Neural cell (in vitro differentiated cells): ENCODE results near the gene XXYLT1. TPM values are rescaled to one million over a fixed set of nuclear protein-coding genes. Genes with fewer than 3 reads are reported as not detected.

Source experiments
- H2AFZ ChIP-seq: fragments of 200-600, 300-800 bp; sonication (generic), shearing (Covaris generic); 2 replicates; pipeline ENCODE4 v1.6.0; 2014; ENCODE audit warnings: low read depth, mild to moderate bottlenecking, antibody characterized with exemption, low read length, moderate library complexity
- H3F3A ChIP-seq: fragments of 200-600 bp; shearing (Covaris generic); 2 replicates; pipeline ENCODE4 v1.6.1; 2016; ENCODE audit warnings: mild to moderate bottlenecking, moderate library complexity, mixed read lengths, antibody characterized with exemption, low read length; ENCODE audit not compliant: insufficient read depth, poor library complexity, severe bottlenecking
- H3K27ac ChIP-seq: fragments of 200-600, 300-800 bp; sonication (generic), shearing (Covaris generic); 2 replicates; pipeline ENCODE4 v1.5.1; 2014; ENCODE audit warnings: mild to moderate bottlenecking, low read length, moderate library complexity
- H3K27me3 ChIP-seq: fragments of 300-800, 200-600 bp; sonication (generic), shearing (Covaris generic); 2 replicates; pipeline ENCODE4 v1.6.0; 2014; ENCODE audit warnings: mild to moderate bottlenecking, low read depth, low read length, moderate library complexity; ENCODE audit not compliant: insufficient read depth
- H3K36me3 ChIP-seq: fragments of 300-800, 200-600 bp; sonication (generic), shearing (Covaris generic); 2 replicates; pipeline ENCODE4 v1.5.1; 2014; ENCODE audit warnings: mild to moderate bottlenecking, antibody characterized with exemption, low read length, moderate library complexity; ENCODE audit not compliant: insufficient read depth
- H3K4me2 ChIP-seq: fragments of 300-800, 200-600 bp; sonication (generic), shearing (Covaris generic); 2 replicates; pipeline ENCODE4 v1.6.0; 2014; ENCODE audit warnings: mild to moderate bottlenecking, low read length
- H3K4me3 ChIP-seq: fragments of 300-800, 200-600 bp; sonication (generic), shearing (Covaris generic); 2 replicates; pipeline ENCODE4 v1.5.1; 2014; ENCODE audit warnings: mild to moderate bottlenecking, low read length, moderate library complexity
- H3K79me2 ChIP-seq: fragments of 200-600 bp; shearing (Covaris generic); replicated peaks from 2 replicates; pipeline ENCODE4 v1.6.0; 2014; ENCODE audit warnings: mild to moderate bottlenecking, low read length, moderate library complexity; ENCODE audit not compliant: insufficient read depth
- H3K9ac ChIP-seq: fragments of 300-800, 200-600 bp; sonication (generic), shearing (Covaris generic); 2 replicates; pipeline ENCODE4 v1.6.1; 2016; ENCODE audit warnings: mild to moderate bottlenecking, low read length, mixed read lengths
- H3K9me2 ChIP-seq: fragments of 200-600 bp; shearing (Covaris generic); 2 replicates; pipeline ENCODE4 v1.6.1; 2016; ENCODE audit warnings: mild to moderate bottlenecking, low read length, mixed read lengths; ENCODE audit not compliant: insufficient read depth
- H3K9me3 ChIP-seq: fragments of 200-600, 300-800 bp; sonication (generic), shearing (Covaris generic); 2 replicates; pipeline ENCODE4 v1.6.1; 2016; ENCODE audit warnings: mild to moderate bottlenecking, mixed run types, low read length, moderate library complexity, mixed read lengths
- H4K20me1 ChIP-seq: fragments of 200-600 bp; shearing (Covaris generic); 2 replicates; pipeline ENCODE4 v1.6.1; 2016; ENCODE audit warnings: mild to moderate bottlenecking, mixed run types; ENCODE audit not compliant: insufficient read depth
- CTCF ChIP-seq: fragments of 450-650 bp; IDR thresholded peaks from 2 replicates; pipeline ENCODE4 v1.5.1; 2014; ENCODE audit warnings: antibody characterized with exemption, mild to moderate bottlenecking, moderate library complexity; ENCODE audit not compliant: poor library complexity, severe bottlenecking
- EP300 ChIP-seq: fragments of 450-650 bp; conservative IDR thresholded peaks from 2 replicates; pipeline ENCODE4 v1.6.1; 2014; ENCODE audit warnings: antibody characterized with exemption, mild to moderate bottlenecking, moderate library complexity; ENCODE audit not compliant: poor library complexity, severe bottlenecking
- EZH2 ChIP-seq: fragments of 200-600, 300-800 bp; shearing (Covaris generic), sonication (generic); IDR thresholded peaks from 2 replicates; pipeline ENCODE4 v1.6.1; 2014; ENCODE audit warnings: antibody characterized with exemption, low read length, borderline replicate concordance, mild to moderate bottlenecking; ENCODE audit not compliant: insufficient read depth, poor library complexity, severe bottlenecking
- MXI1 ChIP-seq: fragments of 450-650 bp; conservative IDR thresholded peaks from 2 replicates; pipeline ENCODE4 v1.6.1; 2014; ENCODE audit warnings: antibody characterized with exemption, mild to moderate bottlenecking; ENCODE audit not compliant: poor library complexity, severe bottlenecking
- POLR2AphosphoS5 ChIP-seq: IDR thresholded peaks from 2 replicates; pipeline ENCODE4 v1.6.1; 2012
- RAD21 ChIP-seq: fragments of 450-650 bp; conservative IDR thresholded peaks from 2 replicates; pipeline ENCODE4 v1.6.1; 2014; ENCODE audit warnings: antibody characterized with exemption, mild to moderate bottlenecking, moderate library complexity
- REST ChIP-seq: IDR thresholded peaks from 2 replicates; pipeline ENCODE4 v1.6.1; 2012; ENCODE audit warnings: borderline replicate concordance
- SMC3 ChIP-seq: fragments of 450-650 bp; conservative IDR thresholded peaks from 2 replicates; pipeline ENCODE4 v1.6.1; 2014; ENCODE audit warnings: antibody characterized with exemption, mild to moderate bottlenecking, moderate library complexity; ENCODE audit not compliant: poor library complexity
- TAF1 ChIP-seq: IDR thresholded peaks from 2 replicates; pipeline ENCODE4 v1.6.1; 2012; ENCODE audit warnings: low read depth
- polyA plus RNA-seq: library from polyadenylated mRNA; depleted of rRNA; stranded (reverse); fragments of >200 nt; gene quantifications from 2 replicates; pipeline ENCODE4 v1.2.3, GENCODE V29; 2014

Gene XXYLT1
- polyA plus RNA-seq, 1 donor from 2014 or later, result 25.4 TPM

DNA sequence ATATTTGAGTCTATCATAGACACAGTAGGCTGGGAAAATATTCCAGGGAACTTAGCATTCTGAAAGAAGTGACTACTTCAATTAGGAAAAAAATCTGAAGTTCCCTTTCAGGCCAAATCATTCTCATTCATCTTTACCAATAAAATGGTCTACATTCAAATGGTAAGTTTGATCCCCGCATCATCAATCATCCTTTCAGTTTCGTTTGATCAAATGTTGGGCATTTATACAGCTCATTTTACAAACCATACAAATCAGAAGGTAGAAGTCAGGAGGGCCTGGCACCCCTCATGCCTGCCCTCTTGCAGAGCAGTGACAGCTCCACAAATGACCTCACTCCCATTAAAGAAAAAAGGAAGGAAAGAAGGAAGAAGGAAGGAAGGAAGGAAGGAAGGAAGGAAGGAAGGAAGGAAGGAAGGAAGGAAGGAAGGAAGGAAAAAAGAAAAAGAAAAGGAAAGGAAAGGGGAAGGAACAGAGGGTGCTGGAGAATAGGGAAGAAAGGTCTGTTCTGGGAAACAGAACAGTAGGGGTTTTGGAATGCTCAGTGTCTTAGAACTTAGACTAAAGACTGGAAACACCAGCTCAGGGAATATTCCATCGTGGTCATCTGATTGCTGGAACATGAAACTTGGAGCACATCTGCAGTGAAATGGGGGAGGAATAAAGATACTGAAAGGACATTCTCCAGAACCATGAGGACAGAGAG lies 86.1 kb downstream of the XXYLT1 start:
- H3K79me2 ChIP-seq, result peaks cover 4% of the 10 kb centered on the region
- no peaks in the 10 kb centered on the region for H3K9me3 ChIP-seq

More for the DNA sequence above, 86.1 kb downstream of the XXYLT1 start:
- H3K36me3 ChIP-seq, result no peaks in the 10 kb centered on the region
- no peak overlapping the region for H3K27ac ChIP-seq
- no peak overlapping the region for H3K4me3 ChIP-seq
- no peaks in the 10 kb centered on the region for H3K9me2 ChIP-seq
- no peak overlapping the region for H3K4me2 ChIP-seq
- no peak overlapping the region for H2AFZ ChIP-seq
- TF ChIP-seq EZH2 (no peak), REST (no peak), SMC3 (no peak), CTCF (no peak), MXI1 (no peak), RAD21 (no peak), TAF1 (no peak), POLR2AphosphoS5 (no peak), EP300 (no peak)
- no peaks in the 10 kb centered on the region for H3K27me3 ChIP-seq
- H3K9ac ChIP-seq, result no peak overlapping the region
- H3F3A ChIP-seq, result no peaks in the 10 kb centered on the region
- no peaks in the 10 kb centered on the region for H4K20me1 ChIP-seq
